ENCODE results near the gene NCOR1. TPM values are rescaled to one million over a fixed set of nuclear protein-coding genes. Genes with fewer than 3 reads are reported as not detected.
A peak's percentile ranks its signal among the peaks of the same experiment; 100 is the strongest.

NCOR1 gene
- total and polyA plus RNA-seq, 9 of the 15 experiments (the other 6 are each of a cell fraction or from before 2014, with no cell fraction given) = 20.2 to 66.5 (median 50.9) TPM

GRCh38 chr17:16040710-16041251, 174.6 kb downstream of the NCOR1 start (continued):
- no peak for TF ChIP-seq JUNB (CRISPR knock-in tag; conservative IDR thresholded peaks at IDR 0.05)
- peak; percentile 87 for TF ChIP-seq ZNF316 (IDR thresholded peaks at IDR 0.05)
- no peak for TF ChIP-seq IRF2 (CRISPR knock-in tag; IDR thresholded peaks at IDR 0.05)
- no peak for TF ChIP-seq EWSR1 (IDR thresholded peaks at IDR 0.05; ENCODE audit: borderline replicate concordance, low read depth, partially characterized antibody)
- no peak for TF ChIP-seq PPARD (CRISPR knock-in tag; IDR thresholded peaks at IDR 0.05)
- peak; percentile 30; the same call in 1 of the 2 replicates for TF ChIP-seq ZNF121 (CRISPR knock-in tag; conservative IDR thresholded peaks at IDR 0.05)

GRCh38 chr17:16037636-16038035, 177.7 kb downstream of the NCOR1 start:
- CTCF ChIA-PET (ENCODE audit: low intra/inter-chr PET ratio) = no interaction called here

More at GRCh38 chr17:16037636-16038035, 177.7 kb downstream of the NCOR1 start:
- peak in 1 of 4 experiments; percentile 6 for DNase-seq (ENCODE audit: extremely low read depth in 1 of 4, low spot score in 3 of 4)
- POLR2A ChIA-PET = no interaction called here
- Histone ChIP-seq H3K9ac (ENCODE audit: insufficient read depth in 1 of 2, low read depth in 2 of 2, low read length in 2 of 2) (no peak overlapping the region), H3K9me3 (replicated peaks; ENCODE audit: control insufficient read depth, insufficient read depth, low read depth, low read length) (no peaks in the 10 kb centered on the region), H3K4me2 (ENCODE audit: insufficient read depth, low read length) (no peak overlapping the region), H4K20me1 (replicated peaks; ENCODE audit: control insufficient read depth, insufficient read depth, low read length) (no peaks in the 10 kb centered on the region), H3K27ac (ENCODE audit: extremely low read depth, low read depth, low read length) (peak overlapping the region; percentile 41; the same call in 1 of the 3 replicates), H3K9me1 (ENCODE audit: control insufficient read depth, insufficient read depth, low read length) (no peaks in the 10 kb centered on the region), H3K36me3 (ENCODE audit: control insufficient read depth, insufficient read depth, low read length) (peaks cover 74% of the 10 kb centered on the region), H3K27me3 (ENCODE audit: control insufficient read depth in 2 of 2, insufficient read depth in 2 of 2, low read length in 2 of 2) (no peaks in the 10 kb centered on the region), H3K79me2 (ENCODE audit: control insufficient read depth, insufficient read depth, low read length) (no peaks in the 10 kb centered on the region), H3K4me3 (no peak overlapping the region), H2AFZ (ENCODE audit: low read depth, low read length) (no peak overlapping the region), H3K4me1 (replicated peaks in 1 of 2; ENCODE audit: control insufficient read depth in 2 of 2, insufficient read depth in 2 of 2, low read length in 2 of 2) (no peaks in the 10 kb centered on the region; a peak in 1 of 5 replicates)
- ATAC-seq = 0 out of 3 replicates have a peak, but pooled peaks have one; percentile 31
- BruUV-seq (replicated peaks) = no TSS peak
- no peak for FAIRE-seq
- in situ Hi-C loops (cut with MboI) = no loop called here
- intact Hi-C loops (cut with micrococcal nuclease) = no loop called here
- TF ChIP-seq C11orf30 (IDR thresholded peaks at IDR 0.05; ENCODE audit: low read depth) (0 out of 2 replicates have a peak, but pooled peaks have one; percentile 10), MCM5 (IDR thresholded peaks at IDR 0.05; ENCODE audit: low read depth) (no peak)
